GM12864 (cell line): ENCODE measurements around the gene CTRB1.

ENCODE experiments used
- DNase-seq: peaks from one replicate; pipeline ENCODE4 v3.0.0-alpha.2; 2011; ENCODE audit warnings: low read depth
- H3K4me3 ChIP-seq: 2 replicates; pipeline ENCODE4 v1.5.1; 2011; ENCODE audit warnings: mild to moderate bottlenecking, low read depth, low read length, control low read depth
- TF ChIP-seq, protein P1 (sequence below): IDR thresholded peaks from 2 replicates; pipeline ENCODE4 v1.5.1; 2011; ENCODE audit warnings: low read depth, mild to moderate bottlenecking, moderate library complexity, low read length, control low read depth, inconsistent platforms; ENCODE audit errors: missing control alignments

Gene CTRB1

DNA sequence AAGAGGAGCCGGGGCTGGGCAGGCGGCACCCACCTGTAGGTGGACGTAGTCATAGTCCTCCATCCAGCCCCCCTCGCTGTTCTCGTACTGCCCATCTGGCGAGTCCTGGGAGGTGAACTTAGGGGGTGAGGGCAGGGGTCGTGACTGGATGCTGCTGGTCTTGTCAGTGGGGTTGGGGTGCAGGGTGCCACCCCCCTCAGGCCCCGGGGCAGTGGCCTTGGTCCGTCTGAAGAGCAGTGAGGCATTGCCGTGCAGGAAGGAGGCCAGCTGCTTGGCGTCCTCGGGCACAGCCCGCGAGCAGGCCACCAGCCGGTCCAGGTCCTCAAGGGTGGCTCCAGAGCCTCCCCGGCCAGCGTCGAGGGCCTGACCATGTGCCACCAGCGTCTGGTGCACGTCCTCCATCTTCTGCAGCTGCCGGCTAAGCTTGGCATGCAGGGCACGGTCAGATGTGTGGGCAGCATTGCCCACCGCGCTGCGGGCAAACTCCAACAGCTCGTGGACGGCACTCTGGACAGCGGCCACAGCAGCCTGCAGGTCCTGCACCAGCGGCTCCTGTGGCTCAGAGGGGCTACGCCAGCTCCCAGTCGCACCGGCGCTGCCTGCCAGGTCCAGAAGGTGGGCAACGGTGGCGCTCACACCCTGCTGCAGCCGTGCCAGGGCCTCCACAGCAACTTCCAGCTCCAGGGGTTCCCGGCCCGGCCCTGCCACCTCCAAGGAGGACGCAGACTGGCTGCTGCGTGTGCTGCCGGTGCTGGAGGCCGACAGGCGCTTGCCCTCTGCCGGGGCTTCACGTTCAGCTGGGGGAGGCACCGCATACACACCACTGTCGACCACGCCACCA, 16.3 kb downstream of the CTRB1 start:
- DNase-seq, result no peak
- TF ChIP-seq, protein P1, sequence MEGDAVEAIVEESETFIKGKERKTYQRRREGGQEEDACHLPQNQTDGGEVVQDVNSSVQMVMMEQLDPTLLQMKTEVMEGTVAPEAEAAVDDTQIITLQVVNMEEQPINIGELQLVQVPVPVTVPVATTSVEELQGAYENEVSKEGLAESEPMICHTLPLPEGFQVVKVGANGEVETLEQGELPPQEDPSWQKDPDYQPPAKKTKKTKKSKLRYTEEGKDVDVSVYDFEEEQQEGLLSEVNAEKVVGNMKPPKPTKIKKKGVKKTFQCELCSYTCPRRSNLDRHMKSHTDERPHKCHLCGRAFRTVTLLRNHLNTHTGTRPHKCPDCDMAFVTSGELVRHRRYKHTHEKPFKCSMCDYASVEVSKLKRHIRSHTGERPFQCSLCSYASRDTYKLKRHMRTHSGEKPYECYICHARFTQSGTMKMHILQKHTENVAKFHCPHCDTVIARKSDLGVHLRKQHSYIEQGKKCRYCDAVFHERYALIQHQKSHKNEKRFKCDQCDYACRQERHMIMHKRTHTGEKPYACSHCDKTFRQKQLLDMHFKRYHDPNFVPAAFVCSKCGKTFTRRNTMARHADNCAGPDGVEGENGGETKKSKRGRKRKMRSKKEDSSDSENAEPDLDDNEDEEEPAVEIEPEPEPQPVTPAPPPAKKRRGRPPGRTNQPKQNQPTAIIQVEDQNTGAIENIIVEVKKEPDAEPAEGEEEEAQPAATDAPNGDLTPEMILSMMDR, result no peak
- H3K4me3 ChIP-seq, result no peak overlapping the region

DNA sequence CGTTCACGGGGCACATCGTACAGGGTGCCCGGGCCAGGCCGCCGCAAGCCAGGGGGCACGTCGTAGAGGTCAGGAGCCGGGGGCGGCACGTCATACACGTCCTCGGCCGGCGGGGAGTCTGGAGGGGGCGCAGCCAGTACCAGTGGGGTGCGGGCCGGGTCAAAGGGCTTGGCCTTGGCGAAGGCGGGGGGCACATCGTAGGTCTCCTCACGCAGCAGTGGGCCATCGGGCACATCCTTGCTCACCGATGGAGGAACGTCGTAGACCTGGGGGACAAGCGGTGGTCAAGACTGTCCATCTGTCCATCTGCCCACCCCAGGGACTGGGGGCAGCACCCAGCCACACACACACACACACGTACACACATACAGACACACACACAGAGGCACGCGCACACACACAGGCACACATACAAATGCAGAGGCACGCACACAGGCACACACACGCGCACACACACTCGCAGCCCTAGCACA, 17.0 kb downstream of the CTRB1 start:
- no peak for DNase-seq
- TF ChIP-seq, protein P1, result no peak
- no peak overlapping the region for H3K4me3 ChIP-seq

DNA sequence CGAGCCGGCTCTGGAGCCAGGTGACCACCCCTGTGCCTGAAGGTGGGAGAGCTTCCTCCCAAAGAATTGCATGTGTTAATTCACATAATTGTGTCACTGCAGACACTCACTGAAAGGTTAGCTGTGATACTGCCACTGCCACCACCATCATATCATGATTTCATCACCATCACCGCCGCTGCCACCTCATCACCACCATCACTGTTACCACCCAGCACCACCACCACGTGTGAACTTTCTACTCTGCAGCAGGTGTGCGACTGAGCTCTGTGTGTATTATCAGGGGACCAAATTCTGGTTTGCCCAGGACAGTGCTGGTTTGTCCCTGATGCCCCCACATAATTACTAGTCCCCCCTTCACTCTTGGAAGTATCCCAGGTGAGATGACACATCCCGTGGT, 17.4 kb downstream of the CTRB1 start:
- no peak overlapping the region for H3K4me3 ChIP-seq
- TF ChIP-seq, protein P1, result no peak
- DNase-seq, result no peak

DNA sequence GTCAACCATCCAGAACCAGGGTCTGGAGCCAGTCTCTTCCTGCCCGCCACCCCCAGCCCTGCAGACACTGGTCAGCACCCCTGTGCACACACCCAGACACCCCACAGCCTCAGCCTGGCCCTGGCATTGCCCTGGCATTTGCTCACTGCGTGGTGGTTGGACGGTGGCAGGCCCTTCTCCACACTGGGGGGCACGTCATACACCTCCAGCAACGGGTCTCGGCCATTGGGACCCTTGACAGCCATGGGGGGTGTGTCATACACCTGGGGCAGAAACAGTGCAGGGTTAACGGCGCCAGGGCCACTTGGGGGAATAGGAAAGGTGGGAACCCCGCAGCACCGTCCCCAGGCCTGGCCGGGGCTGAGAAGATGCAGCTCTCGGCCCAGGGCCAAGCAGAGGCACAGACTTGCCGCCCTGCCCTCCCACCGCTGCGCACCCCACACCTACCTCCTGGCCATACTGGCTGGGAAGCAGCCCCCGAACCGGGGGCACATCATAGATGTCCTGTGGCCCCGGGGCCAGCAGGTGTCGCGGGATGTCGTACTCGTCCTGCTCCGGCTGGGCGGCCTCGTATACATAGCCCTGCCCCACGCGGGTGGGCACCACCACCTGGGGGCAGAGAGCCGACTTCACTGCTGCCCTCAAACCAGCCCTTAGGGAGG, 18.1 kb downstream of the CTRB1 start:
- no peak overlapping the region for H3K4me3 ChIP-seq
- TF ChIP-seq, protein P1, result no peak
- no peak for DNase-seq

DNA sequence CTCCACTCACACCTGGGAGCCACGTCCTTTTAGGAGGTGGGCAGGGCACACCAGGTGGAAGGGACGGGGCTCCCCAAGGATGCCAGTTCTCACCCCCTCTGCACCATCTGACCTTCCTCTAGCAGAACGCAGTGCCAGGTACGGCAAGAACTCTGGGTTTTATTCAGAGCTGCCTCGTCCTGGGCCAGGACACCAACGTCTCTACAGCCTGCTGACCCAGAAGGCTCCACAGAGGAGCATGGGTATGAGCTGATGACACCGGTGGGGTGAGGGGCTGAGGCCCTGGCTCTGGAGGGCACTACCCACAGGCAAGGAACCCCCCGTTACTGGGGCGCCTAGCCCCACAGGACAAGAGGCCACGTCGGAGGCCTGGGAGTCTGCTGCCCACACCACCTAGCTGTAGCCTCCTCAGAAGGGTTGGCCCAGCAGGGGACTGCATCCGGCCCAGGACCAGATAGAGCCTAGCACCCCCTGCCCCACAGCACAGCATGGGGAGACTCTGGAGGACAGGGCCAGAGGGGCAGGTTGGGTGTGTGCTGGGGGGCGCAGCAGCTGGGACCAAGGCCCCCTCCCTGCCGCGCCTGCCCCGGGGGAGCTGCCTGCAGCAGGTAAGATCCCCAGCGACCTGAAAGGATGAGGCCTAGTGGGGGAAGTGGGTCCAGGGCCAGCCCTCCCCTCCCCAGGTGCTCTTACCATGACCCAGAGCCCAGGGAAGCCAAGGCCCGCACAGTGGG, 18.8 kb downstream of the CTRB1 start:
- no peak overlapping the region for H3K4me3 ChIP-seq
- DNase-seq, result no peak
- TF ChIP-seq, protein P1, result no peak

DNA sequence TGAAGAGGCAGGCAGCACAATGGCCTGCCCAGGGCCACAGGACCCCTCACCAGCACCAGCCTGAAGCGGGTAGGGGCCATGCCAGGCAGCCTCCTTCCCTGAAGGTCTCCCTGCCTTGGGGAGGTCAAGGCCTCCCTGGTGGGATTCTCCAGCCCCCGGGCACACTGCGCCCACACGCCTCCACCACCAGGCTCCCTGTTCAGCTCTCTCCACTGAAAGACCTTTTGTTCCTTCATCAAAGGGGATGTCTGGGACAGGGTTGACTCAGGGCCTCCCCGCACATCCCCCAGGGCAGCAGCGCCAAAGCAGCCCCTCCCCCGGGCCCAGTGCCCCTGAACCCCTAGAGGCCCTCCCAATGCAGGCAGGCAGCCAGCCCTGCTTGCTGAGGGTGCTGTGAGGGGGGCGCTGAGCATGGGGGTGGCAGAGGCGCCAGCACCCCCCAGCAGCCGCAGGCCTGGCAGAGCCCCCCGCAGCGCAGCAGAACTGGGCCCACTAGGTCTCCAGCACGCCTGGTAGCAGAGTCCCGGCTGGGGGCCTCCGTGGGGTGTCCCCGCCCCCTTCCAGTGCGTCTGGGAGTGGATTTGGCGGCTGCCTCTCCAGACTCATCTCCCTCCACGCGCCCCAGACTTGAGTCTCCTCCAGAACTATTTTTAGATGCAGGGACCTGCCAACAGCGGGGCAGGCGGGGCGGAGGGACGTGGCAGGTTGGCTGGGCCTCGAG, 19.5 kb downstream of the CTRB1 start:
- TF ChIP-seq, protein P1, result no peak
- H3K4me3 ChIP-seq, result no peak overlapping the region
- DNase-seq, result no peak
